CD8-positive, alpha-beta memory T cell (primary cell): ENCODE measurements around the gene HCFC1R1. TPM values are rescaled to one million over a fixed set of nuclear protein-coding genes. Genes with fewer than 3 reads are reported as not detected.

ENCODE experiments used
- CTCF ChIA-PET: fragments of 350-600 bp; sonication (Branson Sonifier 250); formaldehyde crosslinking; loops from one replicate; lab custom pipeline; 2021; ENCODE audit warnings: antibody characterized with exemption; lab: Charles Lee
- POLR2A ChIA-PET: fragments of 350-600 bp; sonication (Branson Sonifier 250); formaldehyde crosslinking; loops from one replicate; lab custom pipeline; 2021; ENCODE audit warnings: antibody characterized with exemption; lab: Charles Lee
- DNase-seq, 5 donors: peaks; one replicate each; pipeline versions ENCODE4 v3.0.0 to v3.0.0-alpha.2; 2020 to 2022; ENCODE audit warnings: mixed read lengths in 1 of 5
- H3K27ac ChIP-seq: one replicate; pipeline ENCODE4 v1.7.0; 2013; ENCODE audit warnings: low read depth, mild to moderate bottlenecking, low read length, moderate library complexity
- H3K27me3 ChIP-seq: 2 replicates; pipeline ENCODE4 v1.7.0; 2013; ENCODE audit warnings: low read length, mild to moderate bottlenecking; ENCODE audit not compliant: insufficient read depth, poor library complexity, severe bottlenecking
- H3K36me3 ChIP-seq: 2 replicates; pipeline ENCODE4 v1.7.0; 2013; ENCODE audit warnings: mild to moderate bottlenecking, low read length, moderate library complexity; ENCODE audit not compliant: insufficient read depth
- H3K4me1 ChIP-seq: 2 replicates; pipeline ENCODE4 v1.7.0; 2013; ENCODE audit warnings: mild to moderate bottlenecking, low read length, moderate library complexity; ENCODE audit not compliant: insufficient read depth
- H3K4me3 ChIP-seq: 2 replicates; pipeline ENCODE4 v1.7.0; 2013; ENCODE audit warnings: mild to moderate bottlenecking, low read length
- H3K9me3 ChIP-seq: 2 replicates; pipeline ENCODE4 v1.7.0; 2013; ENCODE audit warnings: mild to moderate bottlenecking, low read length
- H3K27ac Mint-ChIP-seq, 8 donors: one replicate each; pipeline ENCODE4 v1.8.0; 2020 to 2021; ENCODE audit warnings: mixed read lengths in 8 of 8, mild to moderate bottlenecking in 6 of 8, inconsistent platforms in 3 of 8, moderate library complexity in 3 of 8
- H3K27me3 Mint-ChIP-seq, 2 donors: one replicate each; pipeline ENCODE4 v1.8.0; 2020 to 2021; ENCODE audit warnings: mixed read lengths in 2 of 2, mild to moderate bottlenecking in 1 of 2, moderate library complexity in 1 of 2
- H3K36me3 Mint-ChIP-seq, 3 donors: one replicate each; pipeline ENCODE4 v1.8.0; 2020 to 2021; ENCODE audit warnings: mixed read lengths in 3 of 3, inconsistent platforms in 1 of 3, mild to moderate bottlenecking in 1 of 3
- H3K4me1 Mint-ChIP-seq, 3 donors: one replicate each; pipeline ENCODE4 v1.8.0; 2020 to 2021; ENCODE audit warnings: mixed read lengths in 3 of 3, inconsistent platforms in 1 of 3, mild to moderate bottlenecking in 1 of 3
- H3K4me3 Mint-ChIP-seq, 7 donors: one replicate each; pipeline ENCODE4 v1.8.0; 2020 to 2021; ENCODE audit warnings: mixed read lengths in 7 of 7, mild to moderate bottlenecking in 6 of 7, moderate library complexity in 4 of 7, inconsistent platforms in 2 of 7
- H3K9me3 Mint-ChIP-seq, 5 donors: one replicate each; pipeline ENCODE4 v1.8.0; 2020 to 2022; ENCODE audit warnings: mixed read lengths in 5 of 5, mild to moderate bottlenecking in 3 of 5, moderate library complexity in 2 of 5, inconsistent platforms in 1 of 5
- polyA plus RNA-seq: library from polyadenylated mRNA; unstranded; fragments of 300-500 nt; fragmentation: Illumina TruSeq; gene quantifications from one replicate; pipeline ENCODE4 v1.2.3, GENCODE V29; 2021
- total RNA-seq, 2 experiments: library from RNA; stranded (reverse); gene quantifications; one replicate each; pipeline ENCODE4 v1.2.3, GENCODE V29; 2021

HCFC1R1 gene
- total and polyA plus RNA-seq, 3 experiments from 2014 or later = 23.7 to 26.3 (median 25.6) TPM

- no peak overlapping the region for H3K27ac ChIP-seq
- H3K36me3 ChIP-seq = no peaks in the 10 kb centered on the region
- no peak overlapping the region for H3K4me3 Mint-ChIP-seq
- peaks cover 27% of the 10 kb centered on the region for H3K4me1 ChIP-seq
- H3K27me3 Mint-ChIP-seq = peaks cover 37 to 51% of the 10 kb centered on the region in 2 donors
- H3K27me3 ChIP-seq = peaks cover 71% of the 10 kb centered on the region
- no peak overlapping the region for H3K4me3 ChIP-seq
- peaks cover 7 to 16% (median 11%) of the 10 kb centered on the region in 3 donors for H3K4me1 Mint-ChIP-seq
- DNase-seq = no peak
- no peak overlapping the region for H3K27ac Mint-ChIP-seq
- no peaks in the 10 kb centered on the region for H3K36me3 Mint-ChIP-seq
- CTCF ChIA-PET = interaction anchor here (1.5 to 9.7 kb wide), 2 partner anchors 12 to 39 kb away, joined by 3 to 119 read pairs; no protein-coding TSS in a partner anchor
- no peaks in the 10 kb centered on the region for H3K9me3 ChIP-seq
- POLR2A ChIA-PET = interaction anchor here (1.2 kb wide), 1 partner anchor 11 kb away, joined by 5 read pairs; no protein-coding TSS in a partner anchor
- no peaks in the 10 kb centered on the region for H3K9me3 Mint-ChIP-seq
These were observed 18.6 kb upstream of the HCFC1R1 start for GRCh38 chr16:3042376-3042775.

- no peak for DNase-seq
- H3K9me3 Mint-ChIP-seq = no peaks in the 10 kb centered on the region
- H3K27me3 ChIP-seq = peaks cover 74% of the 10 kb centered on the region
- H3K27me3 Mint-ChIP-seq = peaks cover 53 to 57% of the 10 kb centered on the region in 2 donors
- no peaks in the 10 kb centered on the region for H3K36me3 Mint-ChIP-seq
- no peak overlapping the region for H3K4me3 Mint-ChIP-seq
- POLR2A ChIA-PET = no interaction called here
- H3K4me3 ChIP-seq = no peak overlapping the region
- peaks cover 11% of the 10 kb centered on the region for H3K4me1 ChIP-seq
- H3K9me3 ChIP-seq = no peaks in the 10 kb centered on the region
- H3K36me3 ChIP-seq = no peaks in the 10 kb centered on the region
- CTCF ChIA-PET = interaction anchor here (0.6 to 9.7 kb wide), 5 partner anchors 8 to 91 kb away, joined by 3 to 119 read pairs (median 6); partner anchors contain the start of gene THOC6
- no peak overlapping the region for H3K27ac Mint-ChIP-seq
- no peak overlapping the region for H3K27ac ChIP-seq
- peaks cover 3 to 10% (median 9%) of the 10 kb centered on the region in 3 donors for H3K4me1 Mint-ChIP-seq
These were observed 15.2 kb upstream of the HCFC1R1 start for GRCh38 chr16:3038896-3039295.

- peaks cover 54 to 56% of the 10 kb centered on the region in 2 donors for H3K27me3 Mint-ChIP-seq
- no peak overlapping the region for H3K27ac ChIP-seq
- no peak overlapping the region for H3K4me3 ChIP-seq
- no peak overlapping the region for H3K4me3 Mint-ChIP-seq
- CTCF ChIA-PET = interaction anchor here (0.6 to 9.7 kb wide), 4 partner anchors 8 to 91 kb away, joined by 3 to 119 read pairs (median 6); partner anchors contain the start of gene THOC6
- no peaks in the 10 kb centered on the region for H3K36me3 ChIP-seq
- H3K36me3 Mint-ChIP-seq = no peaks in the 10 kb centered on the region
- H3K9me3 Mint-ChIP-seq = no peaks in the 10 kb centered on the region
- no peak for DNase-seq
- no peaks in the 10 kb centered on the region for H3K9me3 ChIP-seq
- peaks cover 70% of the 10 kb centered on the region for H3K27me3 ChIP-seq
- H3K4me1 Mint-ChIP-seq = peaks cover 3 to 13% (median 9%) of the 10 kb centered on the region in 3 donors
- POLR2A ChIA-PET = no interaction called here
- peaks cover 11% of the 10 kb centered on the region for H3K4me1 ChIP-seq
- no peak overlapping the region for H3K27ac Mint-ChIP-seq
These were observed 14.5 kb upstream of the HCFC1R1 start for GRCh38 chr16:3038256-3038655.

- Histone ChIP-seq H3K4me3 (no peak within 1 kb of the TSS), H3K27me3 (peaks cover 70% of the 10 kb centered on the region), H3K36me3 (no peaks in the 10 kb centered on the region), H3K27ac (no peak within 1 kb of the TSS), H3K9me3 (no peaks in the 10 kb centered on the region), H3K4me1 (peaks cover 11% of the 10 kb centered on the region)
- ChIA-PET CTCF (interaction anchor here (1.1 to 11.6 kb wide), 4 partner anchors 6 to 143 kb away, joined by 3 to 218 read pairs (median 62); partner anchors contain the start of gene ZNF213), POLR2A (interaction anchor here (1.0 kb wide), 1 partner anchor 8 kb away, joined by 3 read pairs; no protein-coding TSS in a partner anchor)
- Mint-ChIP-seq H3K27ac (peak within 1 kb of the TSS in 3 of 8 donors; percentile 24 to 87 (median 25)), H3K4me3 (peak within 1 kb of the TSS in 6 of 7 donors; percentile 32 to 64 (median 52)), H3K9me3 (no peaks in the 10 kb centered on the region), H3K4me1 (peaks cover 3 to 13% (median 9%) of the 10 kb centered on the region in 3 donors), H3K27me3 (peaks cover 48 to 63% of the 10 kb centered on the region in 2 donors), H3K36me3 (no peaks in the 10 kb centered on the region)
- DNase-seq = no peak
These were observed 13.1 kb upstream of the HCFC1R1 start, which contains the start of gene BICDL2 for GRCh38 chr16:3036726-3037315. BICDL2 (minus strand) TSS chr16:3036944; CDS start chr16:3035496, 1,448 bp downstream.

- H3K9me3 Mint-ChIP-seq = no peaks in the 10 kb centered on the region
- H3K36me3 Mint-ChIP-seq = no peaks in the 10 kb centered on the region
- H3K9me3 ChIP-seq = no peaks in the 10 kb centered on the region
- peaks cover 50 to 67% of the 10 kb centered on the region in 2 donors for H3K27me3 Mint-ChIP-seq
- peak overlapping the region in 6 of 7 donors; percentile 3 to 64 (median 34) for H3K4me3 Mint-ChIP-seq
- no peaks in the 10 kb centered on the region for H3K36me3 ChIP-seq
- peaks cover 5 to 16% (median 9%) of the 10 kb centered on the region in 3 donors for H3K4me1 Mint-ChIP-seq
- POLR2A ChIA-PET = interaction anchor here (1.0 to 1.3 kb wide), 3 partner anchors 8 to 13 kb away, joined by 3 to 4 read pairs (median 4); no protein-coding TSS in a partner anchor
- peak overlapping the region in 2 of 8 donors; percentile 24 to 87 for H3K27ac Mint-ChIP-seq
- peaks cover 11% of the 10 kb centered on the region for H3K4me1 ChIP-seq
- no peak overlapping the region for H3K27ac ChIP-seq
- peaks cover 65% of the 10 kb centered on the region for H3K27me3 ChIP-seq
- no peak overlapping the region for H3K4me3 ChIP-seq
- CTCF ChIA-PET = interaction anchor here (1.1 to 17.8 kb wide), 6 partner anchors 9 to 143 kb away, joined by 3 to 289 read pairs (median 54); partner anchors contain the start of genes CLDN9 and ZNF213
- no peak for DNase-seq
These were observed 12.4 kb upstream of the HCFC1R1 start for GRCh38 chr16:3035972-3036725.

GRCh38 chr16:3035289-3035971 lies 11.7 kb upstream of the HCFC1R1 start:
- H3K27me3 ChIP-seq = peaks cover 63% of the 10 kb centered on the region
- no peaks in the 10 kb centered on the region for H3K9me3 ChIP-seq
- no peak overlapping the region for H3K4me3 ChIP-seq
- Mint-ChIP-seq H3K27ac (peak overlapping the region in 1 of 8 donors; percentile 24), H3K9me3 (no peaks in the 10 kb centered on the region), H3K4me1 (peaks cover 5 to 16% (median 9%) of the 10 kb centered on the region in 3 donors), H3K4me3 (peak overlapping the region in 5 of 7 donors; percentile 3 to 64 (median 32)), H3K36me3 (no peaks in the 10 kb centered on the region), H3K27me3 (peaks cover 50 to 66% of the 10 kb centered on the region in 2 donors)
- ChIA-PET CTCF (interaction anchor here (1.1 to 17.8 kb wide), 8 partner anchors 10 to 144 kb away, joined by 3 to 289 read pairs (median 10); partner anchors contain the start of genes CLDN9 and ZNF213), POLR2A (interaction anchor here (0.8 to 1.3 kb wide), 3 partner anchors 10 to 90 kb away, joined by 4 to 14 read pairs (median 4); no protein-coding TSS in a partner anchor)
- no peak for DNase-seq
- H3K36me3 ChIP-seq = no peaks in the 10 kb centered on the region
- no peak overlapping the region for H3K27ac ChIP-seq
- H3K4me1 ChIP-seq = peaks cover 11% of the 10 kb centered on the region

- Histone ChIP-seq H3K36me3 (no peaks in the 10 kb centered on the region), H3K9me3 (no peaks in the 10 kb centered on the region), H3K4me1 (peaks cover 31% of the 10 kb centered on the region), H3K4me3 (no peak overlapping the region), H3K27ac (no peak overlapping the region), H3K27me3 (peaks cover 41% of the 10 kb centered on the region)
- CTCF ChIA-PET = interaction anchor here (0.8 to 17.8 kb wide), 16 partner anchors 9 to 135 kb away, joined by 3 to 289 read pairs (median 8); partner anchors contain the start of genes BICDL2, CLDN9, MMP25 and TNFRSF12A
- no peaks in the 10 kb centered on the region for H3K36me3 Mint-ChIP-seq
- peaks cover 44 to 50% of the 10 kb centered on the region in 2 donors for H3K27me3 Mint-ChIP-seq
- peaks cover 19 to 41% (median 21%) of the 10 kb centered on the region in 3 donors for H3K4me1 Mint-ChIP-seq
- POLR2A ChIA-PET = interaction anchor here (1.4 kb wide), 1 partner anchor 97 kb away, joined by 5 read pairs; no protein-coding TSS in a partner anchor
- H3K9me3 Mint-ChIP-seq = peaks cover 0 to 2% (median 0%) of the 10 kb centered on the region in 5 donors
- DNase-seq = no peak
- no peak overlapping the region for H3K27ac Mint-ChIP-seq
- H3K4me3 Mint-ChIP-seq = no peak overlapping the region
These were observed 8.9 kb upstream of the HCFC1R1 start for GRCh38 chr16:3032624-3033023.
